Peyer's patch (tissue), 4 donors: ENCODE data around the gene IL13RA1. TPM values are rescaled to one million over a fixed set of nuclear protein-coding genes. Genes with fewer than 3 reads are reported as not detected.
A peak's percentile ranks its signal among the peaks of the same experiment; 100 is the strongest.

Experiments used
- DNase-seq, 3 donors: peaks; one replicate each; pipeline ENCODE4 v3.0.0-alpha.2; 2017 to 2019
- H3K27ac ChIP-seq, 4 donors: fragments of 200-600 bp; sonication (generic); one replicate each; pipeline ENCODE4 v1.5.1; 2016 to 2019
- H3K27me3 ChIP-seq, 2 donors: fragments of 200-600 bp; sonication (generic); one replicate each; pipeline ENCODE4 v1.5.1; 2019
- H3K36me3 ChIP-seq, 3 donors: fragments of 200-600 bp; sonication (generic); one replicate each; pipeline ENCODE4 v1.5.1; 2016 to 2019
- H3K4me1 ChIP-seq, 4 donors: fragments of 200-600 bp; sonication (generic); one replicate each; pipeline ENCODE4 v1.5.1; 2016 to 2019
- H3K4me3 ChIP-seq, 4 donors: fragments of 200-600 bp; sonication (generic); 1 replicate in 3 of 4; 2 replicates in 1 of 4; pipeline ENCODE4 v1.5.1; 2016 to 2019; ENCODE audit warnings: mild to moderate bottlenecking in 1 of 4
- H3K9me3 ChIP-seq, 4 donors: fragments of 200-600 bp; sonication (generic); one replicate each; pipeline ENCODE4 v1.5.1; 2016 to 2019; ENCODE audit warnings: mild to moderate bottlenecking in 1 of 4
- POLR2A ChIP-seq, 2 donors: fragments of 450-650 bp; IDR thresholded peaks; one replicate each; pipeline ENCODE4 v1.5.1; 2017; ENCODE audit warnings: antibody characterized with exemption in 2 of 2, mild to moderate bottlenecking in 2 of 2, moderate library complexity in 2 of 2
- total RNA-seq, 4 donors: library from RNA; depleted of rRNA; stranded (reverse); fragments of >200 nt; gene quantifications; one replicate each; pipeline ENCODE4 v1.1.0, GENCODE V29; 2016
- TF ChIP-seq, protein P1 (sequence below), 6 experiments: fragments of 450-650 bp in 4 of 6; fragments of 200-600 bp in 2 of 6; sonication (generic) in 1 of 6; IDR thresholded peaks; one replicate each; pipeline ENCODE4 v1.5.1; 2017 to 2019; ENCODE audit warnings: antibody characterized with exemption in 6 of 6, mild to moderate bottlenecking in 3 of 6, moderate library complexity in 1 of 6

The IL13RA1 gene
- total RNA-seq, 4 donors from 2014 or later: 38.0 to 98.3 (median 63.0) TPM

- no peak for DNase-seq
- no peaks in the 10 kb centered on the region for H3K4me1 ChIP-seq
- no peak overlapping the region for H3K27ac ChIP-seq
- H3K4me3 ChIP-seq: no peak overlapping the region
- TF ChIP-seq, protein P1, sequence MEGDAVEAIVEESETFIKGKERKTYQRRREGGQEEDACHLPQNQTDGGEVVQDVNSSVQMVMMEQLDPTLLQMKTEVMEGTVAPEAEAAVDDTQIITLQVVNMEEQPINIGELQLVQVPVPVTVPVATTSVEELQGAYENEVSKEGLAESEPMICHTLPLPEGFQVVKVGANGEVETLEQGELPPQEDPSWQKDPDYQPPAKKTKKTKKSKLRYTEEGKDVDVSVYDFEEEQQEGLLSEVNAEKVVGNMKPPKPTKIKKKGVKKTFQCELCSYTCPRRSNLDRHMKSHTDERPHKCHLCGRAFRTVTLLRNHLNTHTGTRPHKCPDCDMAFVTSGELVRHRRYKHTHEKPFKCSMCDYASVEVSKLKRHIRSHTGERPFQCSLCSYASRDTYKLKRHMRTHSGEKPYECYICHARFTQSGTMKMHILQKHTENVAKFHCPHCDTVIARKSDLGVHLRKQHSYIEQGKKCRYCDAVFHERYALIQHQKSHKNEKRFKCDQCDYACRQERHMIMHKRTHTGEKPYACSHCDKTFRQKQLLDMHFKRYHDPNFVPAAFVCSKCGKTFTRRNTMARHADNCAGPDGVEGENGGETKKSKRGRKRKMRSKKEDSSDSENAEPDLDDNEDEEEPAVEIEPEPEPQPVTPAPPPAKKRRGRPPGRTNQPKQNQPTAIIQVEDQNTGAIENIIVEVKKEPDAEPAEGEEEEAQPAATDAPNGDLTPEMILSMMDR (IDR thresholded peaks at IDR 0.05): no peak
- TF ChIP-seq POLR2A (IDR thresholded peaks at IDR 0.05): no peak
- H3K27me3 ChIP-seq: no peaks in the 10 kb centered on the region
- H3K36me3 ChIP-seq: peaks cover 0 to 3% (median 0%) of the 10 kb centered on the region in 3 donors
- H3K9me3 ChIP-seq: no peaks in the 10 kb centered on the region
Measured at GRCh38 chrX:118745570-118745969, 18.2 kb downstream of the IL13RA1 start.

GRCh38 chrX:118751950-118752783, 24.8 kb downstream of the IL13RA1 start:
- Histone ChIP-seq H3K4me3 (no peak overlapping the region), H3K4me1 (no peaks in the 10 kb centered on the region), H3K9me3 (no peaks in the 10 kb centered on the region), H3K27me3 (no peaks in the 10 kb centered on the region), H3K27ac (peak overlapping the region in 2 of 4 donors; percentile 9 to 21), H3K36me3 (peaks cover 0 to 12% (median 0%) of the 10 kb centered on the region in 3 donors)
- TF ChIP-seq, protein P1 (IDR thresholded peaks at IDR 0.05): no peak
- no peak for TF ChIP-seq POLR2A (IDR thresholded peaks at IDR 0.05)
- no peak for DNase-seq

- Histone ChIP-seq H3K27me3 (no peaks in the 10 kb centered on the region), H3K9me3 (no peaks in the 10 kb centered on the region), H3K27ac (no peak overlapping the region), H3K36me3 (peaks cover 0 to 12% (median 0%) of the 10 kb centered on the region in 3 donors), H3K4me3 (no peak overlapping the region), H3K4me1 (no peaks in the 10 kb centered on the region)
- no peak for DNase-seq
- no peak for TF ChIP-seq POLR2A (IDR thresholded peaks at IDR 0.05)
- TF ChIP-seq, protein P1 (IDR thresholded peaks at IDR 0.05): no peak
Measured at GRCh38 chrX:118755633-118756032, 28.2 kb downstream of the IL13RA1 start.

- TF ChIP-seq, protein P1 (IDR thresholded peaks at IDR 0.05): no peak
- no peak for TF ChIP-seq POLR2A (IDR thresholded peaks at IDR 0.05)
- no peaks in the 10 kb centered on the region for H3K9me3 ChIP-seq
- H3K36me3 ChIP-seq: peaks cover 0 to 8% (median 0%) of the 10 kb centered on the region in 3 donors
- no peaks in the 10 kb centered on the region for H3K4me1 ChIP-seq
- DNase-seq: no peak
- no peak overlapping the region for H3K27ac ChIP-seq
- H3K27me3 ChIP-seq: no peaks in the 10 kb centered on the region
- H3K4me3 ChIP-seq: no peak overlapping the region
Measured at GRCh38 chrX:118756101-118756500, 28.7 kb downstream of the IL13RA1 start.

DNA sequence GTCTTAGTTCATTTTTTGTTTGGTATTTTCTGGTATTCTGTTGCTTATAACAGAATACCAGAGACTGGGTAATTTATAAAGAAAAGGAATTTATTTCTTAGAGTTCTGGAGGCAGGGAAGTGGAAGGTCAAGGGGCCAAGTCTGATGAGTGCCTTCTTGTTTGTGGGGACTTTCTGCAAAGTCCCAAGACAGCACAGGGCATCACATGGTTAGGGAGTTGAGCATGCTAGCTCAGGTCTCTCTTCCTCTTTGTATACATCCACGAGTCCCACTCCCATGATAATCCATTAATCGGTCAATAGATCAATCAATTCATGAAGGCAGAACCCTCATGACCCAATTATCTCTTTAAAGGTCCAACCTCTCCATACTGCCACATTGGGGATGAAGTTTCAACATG, 31.1 kb downstream of the IL13RA1 start:
- Histone ChIP-seq H3K4me1 (no peaks in the 10 kb centered on the region), H3K27me3 (no peaks in the 10 kb centered on the region), H3K27ac (no peak overlapping the region), H3K9me3 (no peaks in the 10 kb centered on the region), H3K36me3 (no peaks in the 10 kb centered on the region), H3K4me3 (no peak overlapping the region)
- TF ChIP-seq POLR2A (IDR thresholded peaks at IDR 0.05): no peak
- TF ChIP-seq, protein P1 (IDR thresholded peaks at IDR 0.05): no peak
- no peak for DNase-seq
